Heart right ventricle (tissue), 16 donors: ENCODE results near the gene ZNF710. TPM values are rescaled to one million over a fixed set of nuclear protein-coding genes. Genes with fewer than 3 reads are reported as not detected.

Experiments used
- ATAC-seq, 8 donors: fragments of 200-7000 bp; cut with Tn5 transposase; one replicate each; pipeline ENCODE4 v1.9.1; 2020; ENCODE audit warnings: mild to moderate bottlenecking in 8 of 8, moderate library complexity in 8 of 8, moderate number of reproducible peaks in 1 of 8
- DNase-seq, 2 donors: peaks; one replicate each; pipeline ENCODE4 v3.0.0-alpha.2; 2020
- H3K27ac ChIP-seq, 10 donors: fragments of 200-600 bp; sonication (generic) in 2 of 10; one replicate each; pipeline versions ENCODE4 v1.5.0 to v1.8.0; 2020 to 2022; ENCODE audit warnings: mild to moderate bottlenecking in 3 of 10
- H3K27me3 ChIP-seq, 7 donors: fragments of 200-600 bp; one replicate each; pipeline ENCODE4 v1.8.0; 2021 to 2022; ENCODE audit warnings: mild to moderate bottlenecking in 2 of 7
- H3K36me3 ChIP-seq, 9 donors: fragments of 200-600 bp; sonication (generic) in 1 of 9; one replicate each; pipeline versions ENCODE4 v1.5.0 to v1.8.0; 2020 to 2022; ENCODE audit warnings: mild to moderate bottlenecking in 2 of 9
- H3K4me1 ChIP-seq, 9 donors: fragments of 200-600 bp; sonication (generic) in 1 of 9; one replicate each; pipeline versions ENCODE4 v1.5.0 to v1.8.0; 2020 to 2022; ENCODE audit warnings: mild to moderate bottlenecking in 4 of 9
- H3K4me3 ChIP-seq, 10 donors: fragments of 200-600 bp; sonication (generic) in 2 of 10; one replicate each; pipeline versions ENCODE4 v1.5.0 to v1.8.0; 2020 to 2022; ENCODE audit warnings: mild to moderate bottlenecking in 7 of 10, moderate library complexity in 2 of 10
- H3K9me3 ChIP-seq, 11 donors: fragments of 200-600 bp in 10 of 11; sonication (generic) in 2 of 11; one replicate each; pipeline versions ENCODE4 v1.5.0 to v1.8.0; 2013 to 2022; ENCODE audit warnings: mild to moderate bottlenecking in 2 of 11, control low read depth in 1 of 11, moderate library complexity in 1 of 11
- WGBS, 2 donors: extraction: QIAGEN DNeasy Blood & Tissue Kit; methylation state at CpG; one replicate each; pipeline ENCODE4 v1.1.7; 2013; ENCODE audit warnings: inconsistent platforms in 1 of 2; 5-methylcytosine and 5-hydroxymethylcytosine counted together
- intact Hi-C, 10 donors: fragments of 100-400 bp; cut with DNase I; formaldehyde crosslinking; loops; one replicate each; pipeline versions ENCODE4 v1.11.1 to v1.14.2; 2022
- polyA plus RNA-seq, 2 donors: library from polyadenylated mRNA; stranded (reverse); fragments of 200-250 nt; gene quantifications; one replicate each; pipeline ENCODE4 v1.2.3, GENCODE V29; 2013
- total RNA-seq, 10 donors: library from RNA; stranded (reverse); fragmentation: NEBNext Ultra II Directional in 3 of 10; extraction: Animal tissue kit (Norgen Biotek cat#: 25700) in 3 of 10; gene quantifications; one replicate each; pipeline versions ENCODE4 v1.2.1 to v1.2.4, GENCODE V29; 2021 to 2023
- TF ChIP-seq, protein P1 (sequence below), 9 donors: fragments of 200-600 bp; sonication (generic) in 2 of 9; IDR thresholded peaks; one replicate each; pipeline versions ENCODE4 v1.5.0 to v1.8.0; 2021 to 2022; ENCODE audit warnings: antibody characterized with exemption in 9 of 9, mild to moderate bottlenecking in 5 of 9, moderate library complexity in 1 of 9
- donor health status: Arrhythmogenic right ventricular cardiomyopathy.
- donor health status: ischemic (EF 13 %, LVEDD 7.1; RV severe dilation, severe dysfunction).
- donor health status: healthy with polysubstance abuse.
- donor health status: DM: no; HTN: yes; CAD: no.
- donor health status: DM: no; HTN: no; CAD: no.
- donor health status: ischemic (EF 25% LVEDD 6.9; RV normal size, moderate dysfunction).
- donor health status: ischemic (EF 25% LVEDD 5.7; RV mildly dilated, moderate dysfunction).
- donor health status: healthy.
- donor health status: DM: yes; HTN: yes; CAD: no.
- donor health status: Ischemic cardiomyopathy.
- donor health status: ischemic (EF 35%, LVEDD 5.7; RV mildly dilated, moderate dysfunction).
- donor health status: nonischemic (EF 11% LVEDD 7.7; RV severe dilation, severe dysfunction).
- donor health status: DM: yes; HTN: yes; CAD: no.
- donor health status: PGD.
- donor health status: ischemic (EF 29% LVEDD 5.4; RV normal size, mild dysfunction).
- donor health status: nonischemic (EF 23%, LVEDD 6.1; RV moderate dilation, normal function).

ZNF710 gene
- total and polyA plus RNA-seq, 12 donors: 2.8 to 19.8 (median 3.9) TPM

DNA sequence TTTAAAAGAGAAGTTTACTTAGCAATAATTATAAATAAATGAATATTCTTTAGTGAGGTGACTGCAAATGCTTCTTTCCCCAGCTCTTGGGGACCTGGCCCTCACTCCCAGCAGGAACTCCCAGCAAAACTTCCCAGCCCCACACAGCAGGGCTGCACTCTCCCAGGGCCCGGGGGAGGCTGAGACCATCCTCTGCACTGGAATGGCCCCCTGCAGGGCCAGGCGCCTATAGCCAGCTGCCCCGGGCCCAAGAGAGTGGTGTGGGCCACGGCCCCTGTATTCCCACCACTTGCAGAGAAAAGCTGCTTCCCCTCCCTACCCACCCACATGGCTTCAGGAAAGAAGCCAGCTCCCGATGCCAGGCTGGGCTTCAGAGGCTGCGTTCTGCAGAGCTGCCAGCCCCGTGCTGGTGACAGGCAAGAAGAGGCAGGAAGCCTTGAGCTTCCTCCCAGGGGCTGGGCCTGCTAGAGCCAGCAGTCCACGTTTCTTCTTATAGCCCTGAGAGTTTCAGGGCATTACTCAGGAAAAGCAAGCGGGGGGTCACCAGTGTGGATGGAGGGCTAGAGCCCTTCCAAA lies 81.1 kb downstream of the ZNF710 start:
- intact Hi-C loops: loop anchor here in 4 of 10 donors (10.0 kb wide), 2 partner anchors 317 to 327 kb away; partner anchors contain the start of gene MESP1 (in 3 of the 4)
- H3K4me1 ChIP-seq: peaks cover 0 to 19% (median 0%) of the 10 kb centered on the region in 9 donors
- peak overlapping the region in 2 of 10 donors; percentile 26 to 27 for H3K27ac ChIP-seq
- peaks cover 0 to 100% (median 39%) of the 10 kb centered on the region in 9 donors for H3K36me3 ChIP-seq
- TF ChIP-seq, protein P1, sequence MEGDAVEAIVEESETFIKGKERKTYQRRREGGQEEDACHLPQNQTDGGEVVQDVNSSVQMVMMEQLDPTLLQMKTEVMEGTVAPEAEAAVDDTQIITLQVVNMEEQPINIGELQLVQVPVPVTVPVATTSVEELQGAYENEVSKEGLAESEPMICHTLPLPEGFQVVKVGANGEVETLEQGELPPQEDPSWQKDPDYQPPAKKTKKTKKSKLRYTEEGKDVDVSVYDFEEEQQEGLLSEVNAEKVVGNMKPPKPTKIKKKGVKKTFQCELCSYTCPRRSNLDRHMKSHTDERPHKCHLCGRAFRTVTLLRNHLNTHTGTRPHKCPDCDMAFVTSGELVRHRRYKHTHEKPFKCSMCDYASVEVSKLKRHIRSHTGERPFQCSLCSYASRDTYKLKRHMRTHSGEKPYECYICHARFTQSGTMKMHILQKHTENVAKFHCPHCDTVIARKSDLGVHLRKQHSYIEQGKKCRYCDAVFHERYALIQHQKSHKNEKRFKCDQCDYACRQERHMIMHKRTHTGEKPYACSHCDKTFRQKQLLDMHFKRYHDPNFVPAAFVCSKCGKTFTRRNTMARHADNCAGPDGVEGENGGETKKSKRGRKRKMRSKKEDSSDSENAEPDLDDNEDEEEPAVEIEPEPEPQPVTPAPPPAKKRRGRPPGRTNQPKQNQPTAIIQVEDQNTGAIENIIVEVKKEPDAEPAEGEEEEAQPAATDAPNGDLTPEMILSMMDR (IDR thresholded peaks at IDR 0.05): no peak
- H3K27me3 ChIP-seq: no peaks in the 10 kb centered on the region
- ATAC-seq (peak in 4 of 8 donors; percentile 11 to 55 (median 31)), DNase-seq (no peak)
- H3K9me3 ChIP-seq: no peaks in the 10 kb centered on the region
- no peak overlapping the region for H3K4me3 ChIP-seq
- WGBS, 2 donors: 37 to 47% methylated on average over 9 of the region's 9 CpGs

DNA sequence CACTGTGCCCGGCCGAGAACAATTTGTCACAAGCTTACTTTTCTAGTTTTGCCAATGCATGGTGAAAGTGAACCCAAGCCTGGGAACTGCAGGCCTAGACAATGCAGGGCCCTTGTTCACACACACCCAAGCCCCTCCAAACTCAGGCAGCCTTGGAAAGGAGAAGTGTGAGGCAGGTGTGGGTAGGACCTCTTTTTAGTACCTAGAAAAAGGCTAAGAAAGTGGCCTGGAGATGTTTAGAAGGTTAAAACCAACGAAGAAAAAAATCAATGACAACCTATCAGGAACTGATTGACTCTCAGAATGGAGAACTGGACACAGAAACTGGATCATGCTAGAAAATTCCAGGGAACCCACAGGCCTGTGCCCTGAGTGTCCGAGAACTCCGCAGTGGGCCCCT lies 82.3 kb downstream of the ZNF710 start:
- Histone ChIP-seq H3K36me3 (peaks cover 0 to 100% (median 46%) of the 10 kb centered on the region in 9 donors), H3K9me3 (no peaks in the 10 kb centered on the region), H3K4me3 (no peak overlapping the region), H3K4me1 (peaks cover 0 to 19% (median 0%) of the 10 kb centered on the region in 9 donors), H3K27me3 (no peaks in the 10 kb centered on the region), H3K27ac (no peak overlapping the region)
- ATAC-seq (no peak), DNase-seq (no peak)
- intact Hi-C loops: loop anchor here in 4 of 10 donors (10.0 kb wide), 2 partner anchors 319 to 329 kb away; partner anchors contain the start of gene MESP1 (in 3 of the 4)
- TF ChIP-seq, protein P1 (IDR thresholded peaks at IDR 0.05): no peak
- WGBS, 2 donors: 94 to 98% methylated on average over 5 of the region's 5 CpGs

DNA sequence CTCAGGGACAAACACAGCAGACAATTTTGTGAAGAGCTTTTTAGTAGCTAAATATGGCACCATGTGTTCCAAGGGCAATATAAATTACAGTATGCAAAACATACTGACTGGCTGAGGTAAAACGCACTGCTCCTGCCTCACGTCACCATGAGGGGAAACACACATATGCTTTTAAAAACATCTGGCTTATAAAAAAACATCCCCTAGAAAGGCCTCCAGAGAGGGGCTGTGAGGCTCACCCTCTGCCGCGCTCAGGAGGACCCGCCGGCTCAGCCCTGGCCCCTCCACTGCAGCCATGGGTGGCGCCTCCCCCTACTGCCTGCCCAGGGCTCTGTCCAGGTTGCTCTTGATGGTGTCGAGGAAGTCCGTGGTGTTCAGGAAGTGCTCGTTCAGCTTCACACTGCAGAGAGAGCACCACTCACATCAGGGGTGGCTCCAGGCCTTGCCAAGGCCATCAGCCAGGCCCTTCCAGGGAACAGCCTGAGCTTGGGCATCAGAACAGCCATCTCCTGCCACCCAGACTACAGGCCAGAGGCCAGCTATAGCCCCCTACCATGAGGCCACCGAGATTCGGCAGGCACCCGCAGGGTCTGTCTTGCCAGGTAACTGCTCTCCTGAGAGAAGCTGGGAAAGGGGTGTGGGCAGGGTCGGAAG lies 83.0 kb downstream of the ZNF710 start:
- Histone ChIP-seq H3K36me3 (peaks cover 0 to 100% (median 48%) of the 10 kb centered on the region in 9 donors), H3K9me3 (no peaks in the 10 kb centered on the region), H3K4me1 (peaks cover 0 to 19% (median 0%) of the 10 kb centered on the region in 9 donors), H3K4me3 (no peak overlapping the region), H3K27me3 (no peaks in the 10 kb centered on the region), H3K27ac (no peak overlapping the region)
- WGBS, 2 donors: 79 to 81% methylated on average over 14 of the region's 14 CpGs
- no peak for DNase-seq
- TF ChIP-seq, protein P1 (IDR thresholded peaks at IDR 0.05): no peak
- no peak for ATAC-seq
- intact Hi-C loops: loop anchor here in 4 of 10 donors (10.0 kb wide), 2 partner anchors 319 to 329 kb away; partner anchors contain the start of gene MESP1 (in 3 of the 4)

DNA sequence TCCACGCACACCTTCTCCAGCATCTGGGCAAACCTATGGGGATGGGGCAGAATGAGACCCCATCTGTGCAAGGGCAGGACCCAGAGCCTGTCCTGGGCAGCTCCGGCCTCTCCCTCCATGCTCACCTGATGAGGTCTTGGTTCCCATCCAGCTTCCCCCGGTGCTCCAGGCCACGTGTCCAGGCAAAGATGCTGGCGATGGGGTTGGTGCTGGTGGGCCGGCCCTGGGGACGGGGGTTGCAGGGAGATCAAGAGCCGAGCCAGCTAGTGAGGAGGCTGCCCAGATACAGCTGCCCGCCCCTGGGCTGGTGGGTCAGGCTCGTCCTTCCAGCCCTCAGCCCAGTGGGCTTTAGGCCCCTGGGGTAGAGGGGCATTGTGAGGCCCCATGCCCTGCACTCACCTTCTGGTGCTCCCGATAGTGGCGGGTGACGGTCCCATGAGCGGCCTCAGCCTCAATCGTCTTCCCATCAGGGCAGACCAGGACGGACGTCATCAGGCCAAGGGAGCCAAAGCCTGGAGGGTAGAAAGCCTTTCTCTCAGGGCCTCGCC lies 83.8 kb downstream of the ZNF710 start:
- Histone ChIP-seq H3K27me3 (no peaks in the 10 kb centered on the region), H3K4me1 (peaks cover 0 to 19% (median 0%) of the 10 kb centered on the region in 9 donors), H3K4me3 (no peak overlapping the region), H3K27ac (peak overlapping the region in 3 of 10 donors; percentile 25 to 47 (median 31)), H3K36me3 (peaks cover 0 to 100% (median 57%) of the 10 kb centered on the region in 9 donors), H3K9me3 (no peaks in the 10 kb centered on the region)
- ATAC-seq (no peak), DNase-seq (no peak)
- WGBS, 2 donors: 84 to 95% methylated on average over 18 of the region's 18 CpGs
- TF ChIP-seq, protein P1 (IDR thresholded peaks at IDR 0.05): no peak
- intact Hi-C loops: loop anchor here in 4 of 10 donors (10.0 kb wide), 2 partner anchors 320 to 330 kb away; partner anchors contain the start of gene MESP1 (in 3 of the 4)
